GM12878 (cell line): ENCODE results near the gene ADAMTS17. TPM values are rescaled to one million over a fixed set of nuclear protein-coding genes. Genes with fewer than 3 reads are reported as not detected.

Source experiments
- ATAC-seq: fragments of 200-7000 bp; cut with Tn5 transposase; 3 replicates; pipeline ENCODE4 v1.9.1; 2020; ENCODE audit warnings: mild to moderate bottlenecking, moderate library complexity
- BruUV-seq: library from RNA; stranded (reverse); fragments of 400-500 nt; replicated peaks from 2 replicates; lab custom pipeline; 2021; lab: Mats Ljungman, UMichigan
- CTCF ChIA-PET: fragments of 300-600 bp; sonication (Branson Sonifier 250); formaldehyde crosslinking; extraction: SDS; loops from one replicate; lab custom pipeline; 2021; ENCODE audit warnings: inconsistent platforms; lab: Yijun Ruan, JAX
- POLR2A ChIA-PET: fragments of 350-600 bp; formaldehyde crosslinking; extraction: SDS; loops from one replicate; lab custom pipeline; 2021; ENCODE audit warnings: inconsistent platforms; lab: Charles Lee
- RAD21 ChIA-PET: fragments of 300-600 bp; sonication (Branson Sonifier 250); formaldehyde crosslinking; loops from one replicate; lab custom pipeline; 2023; ENCODE audit warnings: antibody characterized with exemption; ENCODE audit not compliant: unreplicated experiment; lab: Charles Lee
- SMC1A ChIA-PET: fragments of 300-600 bp; sonication (Branson Sonifier 250); formaldehyde crosslinking; loops from one replicate; lab custom pipeline; 2023; ENCODE audit not compliant: unreplicated experiment, uncharacterized antibody; lab: Charles Lee
- DNase-seq: peaks from one replicate; pipeline ENCODE4 v3.0.0-alpha.2; 2011; ENCODE audit warnings: low read depth, low spot score
- FAIRE-seq: peaks from 3 replicates; lab custom pipeline; 2011; peaks lifted over from hg19 to GRCh38; lab: Jason Lieb, UNC
- H2AFZ ChIP-seq: 2 replicates; pipeline ENCODE4 v1.6.0; 2011; ENCODE audit warnings: low read depth, low read length, control low read depth; ENCODE audit not compliant: control insufficient read depth
- H3K27ac ChIP-seq: 2 replicates; pipeline ENCODE4 v1.5.1; 2011; ENCODE audit warnings: control low read depth; ENCODE audit not compliant: control insufficient read depth, insufficient read depth
- H3K27me3 ChIP-seq, 2 experiments: replicated peaks in 1 of 2; 2 replicates each; pipeline versions ENCODE4 v1.6.0 to v1.6.1; 2011; ENCODE audit warnings: low read length in 1 of 2; ENCODE audit not compliant: control insufficient read depth in 2 of 2, insufficient read depth in 2 of 2
- H3K36me3 ChIP-seq, 2 experiments: 2 replicates each; pipeline ENCODE4 v1.5.1; 2011; ENCODE audit warnings: low read length in 1 of 2; ENCODE audit not compliant: control insufficient read depth in 2 of 2, insufficient read depth in 2 of 2
- H3K4me1 ChIP-seq: 2 replicates; pipeline ENCODE4 v1.6.1; 2011; ENCODE audit warnings: mild to moderate bottlenecking, low read length, moderate library complexity, mixed read lengths; ENCODE audit not compliant: control insufficient read depth, insufficient read depth
- H3K4me2 ChIP-seq: 2 replicates; pipeline ENCODE4 v1.6.0; 2011; ENCODE audit warnings: control low read depth; ENCODE audit not compliant: control insufficient read depth, insufficient read depth
- H3K4me3 ChIP-seq: fragments of 200-600 bp; sonication (generic); 2 replicates; pipeline ENCODE4 v1.5.1; 2016
- H3K79me2 ChIP-seq: 2 replicates; pipeline ENCODE4 v1.6.0; 2011; ENCODE audit warnings: low read length; ENCODE audit not compliant: control insufficient read depth, insufficient read depth
- H3K9ac ChIP-seq: 2 replicates; pipeline ENCODE4 v1.8.0; 2011; ENCODE audit warnings: low read length, control low read depth, mixed read lengths; ENCODE audit not compliant: control insufficient read depth, insufficient read depth
- H3K9me3 ChIP-seq: replicated peaks from 3 replicates; pipeline ENCODE4 v1.5.1; 2011; ENCODE audit warnings: mild to moderate bottlenecking, low read length; ENCODE audit not compliant: control insufficient read depth, insufficient read depth
- H4K20me1 ChIP-seq: 2 replicates; pipeline ENCODE4 v1.6.0; 2011; ENCODE audit not compliant: control insufficient read depth, insufficient read depth
- MYC ChIP-seq: IDR thresholded peaks from 2 replicates; pipeline ENCODE4 v1.6.1; 2011; ENCODE audit warnings: mild to moderate bottlenecking, low read length, moderate library complexity, inconsistent platforms; ENCODE audit not compliant: insufficient read depth, insufficient replicate concordance, insufficient read length, severe bottlenecking
- RUNX3 ChIP-seq: IDR thresholded peaks from 2 replicates; pipeline ENCODE4 v1.6.1; 2012; ENCODE audit warnings: low read length, inconsistent platforms
- SREBF1 ChIP-seq: IDR thresholded peaks from 2 replicates; pipeline ENCODE4 v1.6.1; 2012; ENCODE audit warnings: mild to moderate bottlenecking, low read length
- SREBF2 ChIP-seq: IDR thresholded peaks from 2 replicates; pipeline ENCODE4 v1.6.1; 2012; ENCODE audit warnings: mild to moderate bottlenecking, low read length
- STAT3 ChIP-seq: IDR thresholded peaks from 2 replicates; pipeline ENCODE4 v1.6.1; 2011; ENCODE audit warnings: low read depth, low read length, improper control_type of control experiment
- TCF12 ChIP-seq: IDR thresholded peaks from 2 replicates; pipeline ENCODE4 v1.6.1; 2011; ENCODE audit warnings: low read depth, mild to moderate bottlenecking, low read length
- ZBTB11 ChIP-seq: fragments of 450-650 bp; formaldehyde crosslinking; IDR thresholded peaks from 2 replicates; pipeline ENCODE4 v1.5.0; 2022; ENCODE audit warnings: mild to moderate bottlenecking, missing genetic modification characterization
- ZBTB4 ChIP-seq: fragments of 450-650 bp; formaldehyde crosslinking; IDR thresholded peaks from 2 replicates; pipeline ENCODE4 v1.4.0; 2022; ENCODE audit warnings: mild to moderate bottlenecking, moderate library complexity
- WGBS: methylation state at CpG from one replicate; pipeline ENCODE4 v1.1.6; 2016; ENCODE audit warnings: low lambda C conversion rate; ENCODE audit not compliant: insufficient replicate concordance, insufficient coverage; ENCODE audit errors: missing lambda C conversion rate; 5-methylcytosine and 5-hydroxymethylcytosine counted together
- in situ Hi-C: fragments of 300-500 bp; cut with MboI; formaldehyde crosslinking; loops from 9 replicates; pipeline ENCODE4 v1.14.3; 2018; ENCODE audit warnings: mixed read lengths
- intact Hi-C: fragments of 100-400 bp; cut with micrococcal nuclease; formaldehyde crosslinking; loops from one replicate; pipeline ENCODE4 v1.14.2; 2022; ENCODE audit not compliant: unreplicated experiment
- polyA plus RNA-seq, 11 experiments: library from polyadenylated mRNA; depleted of rRNA in 4 of 11; unstranded in 6 of 11; stranded (reverse) in 5 of 11; fragments of >200 nt; fragmentation: Nextera tagmentation in 4 of 11; fragmentation: Illumina TruSeq in 1 of 11; extraction: Ambion mirVana in 4 of 11; extraction: Trizol in 1 of 11; gene quantifications; 1 replicate in 1 of 11; 2 replicates in 10 of 11; pipeline versions ENCODE4 v1.2.1 to v1.2.3, GENCODE V29; 2011 to 2016; ENCODE audit warnings: inconsistent platforms in 2 of 11, missing spikeins in 2 of 11, low read depth in 1 of 11
- total RNA-seq, 4 experiments: library from RNA; depleted of rRNA in 3 of 4; stranded (reverse); fragments of >200 nt in 3 of 4; fragmentation: Illumina TruSeq in 1 of 4; extraction: Trizol in 1 of 4; gene quantifications; 2 replicates each; pipeline versions ENCODE4 v1.2.1 to v1.2.3, GENCODE V29; 2013 to 2021

Gene ADAMTS17
- total and polyA plus RNA-seq, 10 of the 15 experiments (the other 5 are each of a cell fraction or from before 2014, with no cell fraction given): 0.04 to 0.50 (median 0.10) TPM; not detected in 4

GRCh38 chr15:100134089-100134583 is 207.6 kb downstream of the ADAMTS17 start:
- ChIA-PET POLR2A (no interaction called here), RAD21 (no interaction called here), SMC1A (no interaction called here), CTCF (no interaction called here)
- no peak overlapping the region for H2AFZ ChIP-seq
- WGBS: 40% methylated on average over 7 of the region's 7 CpGs
- no peak overlapping the region for H3K4me2 ChIP-seq
- no TSS peak for BruUV-seq
- H3K79me2 ChIP-seq: no peaks in the 10 kb centered on the region
- H4K20me1 ChIP-seq: no peaks in the 10 kb centered on the region
- in situ Hi-C loops (no loop called here), intact Hi-C loops (no loop called here)
- no peak for FAIRE-seq
- H3K27ac ChIP-seq: no peak overlapping the region
- H3K27me3 ChIP-seq: no peaks in the 10 kb centered on the region
- no peak overlapping the region for H3K9ac ChIP-seq
- TF ChIP-seq MYC: no peak
- TF ChIP-seq ZBTB4 (CRISPR knock-in tag): no peak
- no peak for TF ChIP-seq SREBF1
- H3K4me1 ChIP-seq: no peaks in the 10 kb centered on the region
- ATAC-seq: no peak
- H3K9me3 ChIP-seq: no peaks in the 10 kb centered on the region
- no peak for DNase-seq
- H3K36me3 ChIP-seq: no peaks in the 10 kb centered on the region
- H3K4me3 ChIP-seq: no peak overlapping the region

GRCh38 chr15:100133001-100133400 is 208.8 kb downstream of the ADAMTS17 start:
- POLR2A ChIA-PET: no interaction called here
- H3K27ac ChIP-seq: no peak overlapping the region
- TF ChIP-seq TCF12 (no peak), ZBTB11 (CRISPR knock-in tag) (no peak), RUNX3 (no peak), STAT3 (no peak), SREBF2 (no peak)

More at GRCh38 chr15:100133001-100133400, 208.8 kb downstream of the ADAMTS17 start:
- ATAC-seq (no peak), DNase-seq (no peak), FAIRE-seq (no peak)
- Histone ChIP-seq H3K4me3 (no peak overlapping the region), H4K20me1 (no peaks in the 10 kb centered on the region), H3K4me2 (no peak overlapping the region), H3K9ac (no peak overlapping the region), H3K79me2 (no peaks in the 10 kb centered on the region), H3K4me1 (no peaks in the 10 kb centered on the region), H3K36me3 (no peaks in the 10 kb centered on the region), H2AFZ (no peak overlapping the region), H3K27me3 (no peaks in the 10 kb centered on the region), H3K9me3 (no peaks in the 10 kb centered on the region; the same call in 2 of the 3 replicates)
- no TSS peak for BruUV-seq
- RAD21 ChIA-PET: no interaction called here
- CTCF ChIA-PET: no interaction called here
- 0% methylated on average over 3 of the region's 3 CpGs for WGBS
- SMC1A ChIA-PET: interaction anchor here (1.6 kb wide), 1 partner anchor 393 kb away, joined by 4 read pairs; no protein-coding TSS in a partner anchor
- in situ Hi-C loops (no loop called here), intact Hi-C loops (no loop called here)
